Inflammatory macrophage treated with lipopolysaccharide for 1 hour (primary cell): ENCODE data around the gene IGF1R.
A peak's percentile ranks its signal among the peaks of the same experiment; 100 is the strongest.

Source experiments
- DNase-seq, 2 donors: peaks; one replicate each; pipeline ENCODE4 v3.0.0-alpha.2; 2020 to 2022

IGF1R gene

DNA sequence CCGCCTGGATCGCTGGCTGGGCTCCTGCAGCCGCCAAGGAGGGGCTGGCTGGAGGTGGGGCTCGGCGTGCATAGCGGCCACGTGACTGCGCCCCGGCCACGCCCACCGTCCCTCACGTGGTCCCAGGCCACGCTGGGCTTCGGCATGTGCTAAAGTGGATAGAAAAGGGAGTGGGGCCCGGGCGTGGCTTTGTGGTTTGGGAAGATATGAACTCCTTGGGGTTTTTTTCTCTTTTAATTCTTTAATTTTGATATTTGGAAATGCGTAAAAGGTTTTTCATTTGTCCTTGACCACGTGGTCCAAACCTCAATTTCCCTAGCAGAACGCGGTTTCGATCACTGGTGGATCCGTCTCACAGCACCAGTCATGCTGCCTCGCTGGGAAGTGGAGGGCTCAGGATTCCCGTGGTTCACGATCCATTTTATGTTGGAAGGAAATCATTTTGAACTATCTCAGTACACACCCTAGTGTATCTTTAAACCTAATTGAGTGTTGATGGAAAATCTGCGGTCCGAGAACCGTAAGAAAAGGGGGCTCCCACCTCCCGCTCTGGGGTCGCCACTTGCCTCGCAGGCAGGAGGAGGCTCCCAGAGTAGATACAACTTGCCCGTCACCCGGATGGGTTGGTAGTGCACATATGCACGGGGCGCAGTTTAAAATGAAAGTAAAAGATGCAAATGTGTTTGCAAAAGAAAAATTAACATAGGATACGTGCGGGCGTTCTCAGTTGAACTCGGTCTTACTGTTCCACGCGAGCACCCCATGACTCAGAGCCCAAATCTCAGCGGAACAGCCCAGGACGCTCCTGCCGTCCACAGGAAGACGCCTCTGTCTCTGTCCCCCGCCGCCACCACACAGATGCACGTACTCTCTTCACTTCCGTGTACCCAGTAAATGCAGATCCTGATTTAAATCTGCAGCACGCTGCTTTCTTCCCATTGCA lies 217.3 kb downstream of the IGF1R start:
- peak; percentile 55 to 76 for DNase-seq

DNA sequence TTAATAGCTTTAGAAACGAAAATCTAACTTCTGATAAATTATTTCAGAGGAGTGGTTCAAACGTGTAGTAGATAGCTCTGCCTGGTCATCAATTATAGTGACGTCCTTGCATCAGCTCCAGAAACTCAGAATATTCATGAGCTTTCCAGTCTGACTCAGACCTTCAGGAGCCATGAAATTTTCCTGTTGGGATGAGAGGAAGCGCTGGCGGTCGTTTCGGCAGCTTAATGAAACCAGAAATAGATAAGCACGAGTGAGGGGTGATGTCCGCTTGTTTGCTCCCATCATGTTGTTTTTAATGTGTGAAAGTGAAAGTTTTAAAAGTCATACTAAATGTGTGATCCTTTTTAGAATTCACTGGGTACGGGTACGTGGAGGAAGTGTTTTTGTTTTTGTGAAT lies 218.2 kb downstream of the IGF1R start:
- DNase-seq: no peak

DNA sequence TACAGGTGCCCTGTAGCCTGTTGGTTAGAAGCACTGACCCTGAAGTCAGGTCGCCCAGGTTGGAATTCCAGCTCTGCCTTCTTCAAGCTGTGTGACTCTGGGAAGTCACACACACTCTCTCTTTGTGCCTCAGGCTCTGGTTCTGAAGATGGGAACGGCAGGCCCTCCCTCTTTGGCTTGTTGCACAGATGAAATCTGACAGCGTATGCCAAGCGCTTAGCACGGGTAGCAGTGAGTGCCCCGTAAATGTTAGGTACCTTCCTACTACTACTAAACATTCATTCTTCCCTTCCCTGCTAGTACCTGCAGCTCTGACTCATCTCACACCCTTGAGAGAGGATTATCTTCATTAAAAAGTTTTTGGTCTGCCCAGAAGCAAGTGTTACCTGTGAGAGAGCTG lies 220.2 kb downstream of the IGF1R start:
- no peak for DNase-seq

- no peak for DNase-seq
Measured at GRCh38 chr15:98870788-98871187, 222.4 kb downstream of the IGF1R start.

GRCh38 chr15:98872774-98873173 lies 224.4 kb downstream of the IGF1R start:
- DNase-seq: no peak

DNA sequence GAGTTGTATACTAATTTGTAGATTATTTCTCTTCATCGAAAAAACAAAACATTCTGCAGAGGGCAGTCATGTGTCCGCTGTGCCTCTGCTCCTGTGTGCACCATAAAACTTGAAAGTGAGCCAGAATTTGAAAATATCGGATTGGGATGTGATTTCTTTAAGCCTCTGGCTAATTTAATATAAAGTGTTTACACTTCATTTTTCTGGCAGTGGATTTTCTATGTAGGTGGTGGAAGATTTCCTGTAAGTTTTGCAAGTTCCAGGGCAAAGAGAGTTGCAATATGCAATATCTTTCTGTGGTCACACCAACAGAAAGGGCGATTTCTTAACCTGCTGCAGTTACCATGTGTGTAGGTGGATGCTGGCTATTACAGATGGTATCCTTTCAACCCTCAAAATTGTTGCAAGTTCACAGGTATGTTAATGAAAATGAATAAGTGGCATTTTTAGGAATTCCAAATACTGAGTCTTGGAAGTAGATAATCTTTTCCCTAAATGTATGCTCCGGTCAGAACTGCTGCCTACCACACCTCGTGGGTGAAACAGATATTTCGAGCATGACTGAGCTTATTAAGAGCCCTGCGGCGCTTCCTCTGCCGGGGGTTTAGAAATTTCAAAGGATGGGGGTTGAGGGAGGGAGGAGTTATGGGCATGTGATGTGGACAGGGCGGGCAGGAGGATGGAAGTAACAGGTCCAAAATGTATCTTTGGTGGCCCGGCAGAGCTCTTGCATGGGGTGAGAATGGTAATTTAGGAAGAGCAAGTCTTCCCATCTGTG lies 225.3 kb downstream of the IGF1R start:
- DNase-seq: peak; percentile 83 to 90

GRCh38 chr15:98874370-98874769 lies 226.0 kb downstream of the IGF1R start:
- DNase-seq: no peak

GRCh38 chr15:98874773-98875172 lies 226.4 kb downstream of the IGF1R start:
- DNase-seq: peak in 1 of 2 donors; percentile 38

DNA sequence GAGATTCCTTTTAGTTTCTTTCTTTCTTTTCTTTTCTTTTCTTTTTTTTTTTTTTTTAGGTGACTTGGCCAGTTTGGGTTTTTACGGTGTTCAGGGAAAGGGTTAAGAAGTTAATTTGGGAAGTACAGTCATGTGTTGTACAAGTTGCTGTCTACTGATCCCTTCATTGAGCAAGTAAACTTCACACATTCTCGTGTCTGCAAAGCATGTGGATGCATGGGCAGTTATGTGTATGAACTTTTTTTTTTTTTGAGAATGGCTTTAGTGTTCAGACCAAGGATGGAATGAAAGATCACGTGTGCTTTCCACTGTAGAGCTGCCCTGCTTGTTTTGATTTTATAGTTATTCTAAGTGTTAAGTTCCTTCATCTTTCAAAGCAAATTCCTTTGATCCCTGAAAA lies 227.0 kb downstream of the IGF1R start:
- DNase-seq: peak in 1 of 2 donors; percentile 73

DNA sequence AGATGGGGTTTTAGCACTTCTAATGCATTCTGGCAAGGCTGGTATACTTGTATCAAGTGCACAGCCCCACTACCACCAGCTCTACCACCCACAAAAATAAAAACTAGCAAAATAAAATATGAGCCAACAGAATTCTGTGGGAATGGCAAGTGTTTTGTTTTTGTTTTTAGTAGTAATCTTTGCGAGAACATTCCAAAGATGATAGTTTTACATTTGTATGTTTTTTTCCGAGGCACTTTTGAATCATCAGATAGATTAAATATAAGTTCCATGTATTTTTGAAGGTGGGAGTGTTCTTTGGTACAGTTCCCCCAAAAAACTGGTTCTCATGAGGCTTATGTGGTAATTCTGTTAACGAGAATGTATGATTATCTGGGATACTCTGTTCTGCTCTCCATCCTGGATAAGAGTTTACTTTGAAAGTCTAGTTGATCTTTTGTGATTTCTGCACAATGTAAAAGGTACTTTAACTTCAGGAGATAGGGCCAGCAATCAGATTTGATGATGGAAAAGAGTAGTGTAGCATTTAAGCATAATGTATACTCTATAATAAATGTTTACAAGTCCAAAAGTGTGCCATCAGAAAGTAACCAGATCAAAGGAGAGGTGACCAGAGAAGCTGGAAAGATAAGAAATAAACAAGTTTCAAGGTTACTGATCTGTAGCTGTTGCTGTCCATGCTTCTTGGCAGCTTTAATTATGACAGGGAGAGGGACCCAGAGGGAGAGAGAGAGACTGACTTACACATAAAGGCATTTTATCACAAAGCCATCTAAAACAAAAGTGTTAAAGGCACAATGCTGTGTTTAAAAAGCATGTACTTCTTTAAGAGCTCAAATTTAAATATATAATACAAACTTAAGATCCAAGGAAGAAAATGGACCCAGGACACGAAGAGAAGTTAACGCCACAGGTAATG lies 228.4 kb downstream of the IGF1R start:
- no peak for DNase-seq

DNA sequence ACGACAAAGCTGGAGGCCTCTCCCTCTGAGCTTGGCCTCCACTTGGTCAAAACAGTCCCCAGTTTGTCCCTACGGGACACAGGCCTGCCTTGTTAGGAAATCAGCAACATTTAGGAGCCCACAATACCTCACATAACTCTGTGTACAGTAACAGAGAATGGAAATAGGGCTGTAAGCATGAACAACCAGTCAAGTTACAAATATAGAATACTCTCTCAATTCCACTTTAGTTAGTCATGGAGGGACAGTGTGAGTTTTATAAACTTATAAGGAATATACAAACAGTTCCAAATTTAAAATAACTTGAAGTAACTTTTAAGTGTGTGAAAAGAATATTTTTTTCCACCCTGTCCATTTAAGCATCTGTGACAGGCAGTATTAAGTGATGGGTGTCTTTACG lies 229.8 kb downstream of the IGF1R start:
- no peak for DNase-seq

GRCh38 chr15:98878862-98879261 lies 230.5 kb downstream of the IGF1R start:
- no peak for DNase-seq

GRCh38 chr15:98881526-98882520 lies 233.5 kb downstream of the IGF1R start:
- DNase-seq: peak in 1 of 2 donors; percentile 70

- DNase-seq: no peak
Measured at GRCh38 chr15:98883478-98883877, 235.1 kb downstream of the IGF1R start.

GRCh38 chr15:98884894-98885293 lies 236.6 kb downstream of the IGF1R start:
- DNase-seq: no peak

- no peak for DNase-seq
Measured at GRCh38 chr15:98887976-98888375, 239.6 kb downstream of the IGF1R start.

DNA sequence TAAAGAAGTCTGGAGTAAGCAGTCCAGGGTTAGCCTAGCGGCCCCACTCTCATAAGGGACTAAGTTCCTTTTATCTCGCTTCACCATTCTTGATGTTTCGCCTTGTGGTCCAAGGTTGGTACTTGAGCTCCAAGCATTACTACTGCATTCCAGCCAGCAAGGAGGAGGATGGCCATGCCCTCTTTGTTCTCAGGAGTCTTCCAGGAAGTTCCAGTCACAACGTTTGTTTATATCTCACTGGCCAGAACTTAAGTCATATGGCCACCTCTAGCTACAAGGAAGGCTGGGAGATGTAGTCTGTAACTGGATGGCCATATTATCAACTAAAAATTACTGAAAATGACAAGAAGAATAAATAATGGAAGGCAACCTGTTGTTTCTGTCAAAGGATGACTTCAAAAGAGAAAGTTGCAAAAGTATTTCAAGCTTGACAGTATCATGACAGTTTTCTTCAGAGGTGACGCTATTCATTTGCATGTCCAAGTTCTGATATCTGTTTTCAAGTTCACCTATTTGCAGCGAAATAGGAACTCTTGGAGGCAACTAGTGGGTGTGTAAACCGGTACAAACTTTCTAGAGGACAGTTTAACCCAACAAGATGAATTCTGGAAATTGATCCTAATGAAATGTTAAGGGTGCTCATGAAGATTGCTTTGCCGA lies 240.6 kb downstream of the IGF1R start:
- no peak for DNase-seq

DNA sequence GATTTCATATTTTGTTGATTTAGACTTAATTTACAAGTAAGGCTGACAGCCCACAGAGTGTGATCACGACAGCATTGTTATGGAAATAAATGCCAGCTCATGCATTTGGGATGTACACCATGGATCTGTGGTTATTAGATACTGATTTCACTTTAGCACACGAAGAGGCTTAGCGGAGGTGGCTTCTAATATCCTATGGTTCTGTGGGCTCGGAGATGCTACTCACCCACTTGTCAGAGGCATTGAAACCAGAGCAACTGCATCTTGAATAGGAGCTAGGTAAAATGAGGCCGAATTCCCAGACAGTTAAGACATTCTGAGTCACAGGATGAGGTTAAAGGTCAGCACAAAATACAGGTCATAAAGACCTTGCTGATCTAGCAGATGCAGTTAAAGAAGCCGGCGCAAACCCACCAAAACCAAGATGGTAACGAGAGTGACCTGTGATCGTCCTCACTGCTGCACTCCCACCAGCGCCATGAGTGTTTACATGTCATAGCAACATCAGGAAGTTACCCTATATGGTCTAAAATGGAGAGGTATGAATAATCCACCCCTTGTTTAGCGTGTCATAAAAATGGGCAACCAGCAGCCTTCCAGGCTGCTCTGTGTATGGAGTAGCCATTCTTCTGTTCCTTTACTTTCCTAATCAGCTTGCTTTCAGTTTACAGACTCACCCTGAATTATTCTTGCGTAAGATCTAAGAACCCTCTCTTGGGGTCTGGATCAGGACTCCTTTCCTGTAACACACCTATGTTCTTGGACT lies 241.8 kb downstream of the IGF1R start:
- no peak for DNase-seq

DNA sequence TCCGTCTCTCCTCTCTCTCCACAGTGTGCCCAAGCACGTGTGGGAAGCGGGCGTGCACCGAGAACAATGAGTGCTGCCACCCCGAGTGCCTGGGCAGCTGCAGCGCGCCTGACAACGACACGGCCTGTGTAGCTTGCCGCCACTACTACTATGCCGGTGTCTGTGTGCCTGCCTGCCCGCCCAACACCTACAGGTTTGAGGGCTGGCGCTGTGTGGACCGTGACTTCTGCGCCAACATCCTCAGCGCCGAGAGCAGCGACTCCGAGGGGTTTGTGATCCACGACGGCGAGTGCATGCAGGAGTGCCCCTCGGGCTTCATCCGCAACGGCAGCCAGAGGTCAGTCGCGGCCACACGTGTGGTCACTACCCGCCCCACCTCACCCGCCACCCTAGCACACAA lies 243.0 kb downstream of the IGF1R start:
- DNase-seq: no peak

DNA sequence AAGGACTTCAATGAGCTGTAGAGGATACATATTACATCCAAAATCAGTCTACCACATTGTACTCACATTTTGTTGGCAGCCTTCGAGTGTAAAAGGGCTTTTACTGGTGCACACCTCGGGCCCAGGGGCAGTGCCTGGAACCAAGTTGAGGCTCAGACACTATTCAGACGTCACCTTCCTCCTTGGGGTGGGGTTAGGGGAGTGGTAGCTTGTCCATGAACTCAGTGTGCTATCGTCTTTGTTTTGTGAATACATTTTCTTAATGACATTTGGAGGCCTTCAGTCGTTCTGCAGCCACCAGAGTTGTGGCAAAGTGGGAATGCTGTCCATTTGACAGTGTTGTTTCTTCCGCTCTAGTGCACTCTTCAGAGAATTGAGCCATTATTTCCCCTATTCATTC lies 245.1 kb downstream of the IGF1R start:
- DNase-seq: no peak
